IMR-90 (cell line): ENCODE measurements around the gene PTGES. TPM values are rescaled to one million over a fixed set of nuclear protein-coding genes. Genes with fewer than 3 reads are reported as not detected.

ENCODE experiments used
- ATAC-seq: fragments of 200-7000 bp; cut with Tn5 transposase; 2 replicates; pipeline ENCODE4 v1.9.1; 2020; ENCODE audit warnings: low read depth, mild to moderate bottlenecking, moderate library complexity
- BruUV-seq: library from RNA; stranded (reverse); fragments of 400-500 nt; replicated peaks from 2 replicates; lab custom pipeline; 2021; lab: Mats Ljungman, UMichigan
- CTCF ChIA-PET: fragments of 300-600 bp; formaldehyde crosslinking; extraction: SDS; loops from one replicate; lab custom pipeline; 2021; ENCODE audit warnings: antibody characterized with exemption; lab: Yijun Ruan, JAX
- POLR2A ChIA-PET: fragments of 300-600 bp; sonication (Branson Sonifier 250); formaldehyde crosslinking; loops from one replicate; lab custom pipeline; 2022; ENCODE audit warnings: antibody characterized with exemption; ENCODE audit not compliant: unreplicated experiment; lab: Charles Lee
- DNase-seq: peaks from one replicate; pipeline ENCODE4 v3.0.0; 2013
- H2AFZ ChIP-seq: replicated peaks from 2 replicates; pipeline ENCODE3; 2013; ENCODE audit warnings: low read length, mild to moderate bottlenecking; ENCODE audit not compliant: poor library complexity
- H2AK5ac ChIP-seq: 2 replicates; pipeline ENCODE4 v1.6.1; 2013; ENCODE audit warnings: low read depth, low read length, inconsistent platforms
- H2AK9ac ChIP-seq: replicated peaks from 2 replicates; pipeline ENCODE3; 2013; ENCODE audit warnings: mild to moderate bottlenecking, low read depth, low read length, moderate library complexity; ENCODE audit not compliant: poor library complexity
- H2BK120ac ChIP-seq: 2 replicates; pipeline ENCODE4 v1.6.1; 2013; ENCODE audit warnings: low read depth, low read length, inconsistent platforms
- H2BK15ac ChIP-seq: 3 replicates; pipeline ENCODE4 v1.6.1; 2013; ENCODE audit warnings: low read depth, low read length, inconsistent platforms
- H2BK20ac ChIP-seq: 2 replicates; pipeline ENCODE4 v1.6.1; 2013; ENCODE audit warnings: low read depth, mild to moderate bottlenecking, inconsistent platforms, low read length, moderate library complexity
- H2BK5ac ChIP-seq: 2 replicates; pipeline ENCODE4 v1.6.1; 2013; ENCODE audit warnings: mild to moderate bottlenecking, low read depth, low read length, inconsistent platforms; ENCODE audit not compliant: poor library complexity, severe bottlenecking
- H3K14ac ChIP-seq: replicated peaks from 2 replicates; pipeline ENCODE4 v1.6.1; 2013; ENCODE audit warnings: low read depth, low read length, inconsistent platforms
- H3K18ac ChIP-seq: 2 replicates; pipeline ENCODE4 v1.6.1; 2013; ENCODE audit warnings: low read depth, low read length, control low read depth
- H3K23ac ChIP-seq: 2 replicates; pipeline ENCODE4 v1.6.1; 2013; ENCODE audit warnings: low read depth, low read length, inconsistent platforms
- H3K27ac ChIP-seq: 2 replicates; pipeline ENCODE4 v1.5.1; 2013; ENCODE audit warnings: mild to moderate bottlenecking, control low read depth, low read length; ENCODE audit not compliant: insufficient read depth
- H3K27me3 ChIP-seq: 2 replicates; pipeline ENCODE4 v1.6.1; 2013; ENCODE audit warnings: low read length; ENCODE audit not compliant: control insufficient read depth, insufficient read depth
- H3K36me3 ChIP-seq: 2 replicates; pipeline ENCODE4 v1.6.1; 2013; ENCODE audit warnings: low read length, mixed read lengths; ENCODE audit not compliant: control insufficient read depth, insufficient read depth
- H3K4ac ChIP-seq: 2 replicates; pipeline ENCODE4 v1.6.1; 2013; ENCODE audit warnings: low read depth, low read length, inconsistent platforms
- H3K4me1 ChIP-seq: 2 replicates; pipeline ENCODE4 v1.6.1; 2013; ENCODE audit warnings: low read length, mixed read lengths; ENCODE audit not compliant: control insufficient read depth, insufficient read depth
- H3K4me2 ChIP-seq: 2 replicates; pipeline ENCODE4 v1.6.1; 2013; ENCODE audit warnings: low read depth, mild to moderate bottlenecking, control low read depth, low read length, moderate library complexity
- H3K4me3 ChIP-seq: 2 replicates; pipeline ENCODE4 v1.5.1; 2013; ENCODE audit warnings: low read depth, mild to moderate bottlenecking, control low read depth, low read length, moderate library complexity; ENCODE audit not compliant: insufficient read depth
- H3K56ac ChIP-seq: 2 replicates; pipeline ENCODE4 v1.6.1; 2013; ENCODE audit warnings: low read length, inconsistent platforms; ENCODE audit not compliant: insufficient read depth; ENCODE audit errors: extremely low read depth
- H3K79me1 ChIP-seq, 2 experiments: 2 replicates each; pipeline ENCODE4 v1.6.1; 2013; ENCODE audit warnings: low read length in 2 of 2, inconsistent platforms in 1 of 2, low read depth in 1 of 2
- H3K9ac ChIP-seq: 2 replicates; pipeline ENCODE4 v1.6.1; 2013; ENCODE audit warnings: low read depth, low read length, control low read depth
- H3K9me1 ChIP-seq: 2 replicates; pipeline ENCODE4 v1.6.1; 2013; ENCODE audit warnings: low read length, inconsistent platforms; ENCODE audit not compliant: insufficient read depth
- H3K9me3 ChIP-seq: 2 replicates; pipeline ENCODE4 v1.6.1; 2013; ENCODE audit warnings: low read length; ENCODE audit not compliant: control insufficient read depth, insufficient read depth
- H4K20me1 ChIP-seq: 2 replicates; pipeline ENCODE4 v1.6.1; 2013; ENCODE audit warnings: low read length, inconsistent platforms; ENCODE audit not compliant: insufficient read depth
- H4K5ac ChIP-seq: 2 replicates; pipeline ENCODE4 v1.6.1; 2013; ENCODE audit warnings: mild to moderate bottlenecking, low read depth, low read length, control low read depth
- H4K8ac ChIP-seq, 2 experiments: 2 replicates each; pipeline ENCODE4 v1.6.1; 2013; ENCODE audit warnings: low read depth in 2 of 2, low read length in 2 of 2, control low read depth in 1 of 2, inconsistent platforms in 1 of 2
- H4K91ac ChIP-seq: 2 replicates; pipeline ENCODE4 v1.6.1; 2013; ENCODE audit warnings: low read depth, low read length, inconsistent platforms; ENCODE audit not compliant: insufficient read depth
- POLR2A ChIP-seq: IDR thresholded peaks from 2 replicates; pipeline ENCODE4 v1.6.1; 2012; ENCODE audit warnings: mild to moderate bottlenecking, low read depth, low read length
- WGBS, 2 experiments: methylation state at CpG; one replicate each; pipeline versions ENCODE4 v1.1.5 to v1.1.7; 2013; ENCODE audit warnings: missing lambda C conversion rate in 2 of 2; ENCODE audit not compliant: insufficient read length in 1 of 2; ENCODE audit errors: extremely low coverage in 2 of 2; 5-methylcytosine and 5-hydroxymethylcytosine counted together
- dilution Hi-C: fragments of 300-500 bp; cut with HindIII; formaldehyde crosslinking; loops from one replicate; pipeline ENCODE4 v1.14.3; 2018; ENCODE audit warnings: low sequenced_read_pairs; ENCODE audit not compliant: unreplicated experiment
- in situ Hi-C: fragments of 300-500 bp; cut with MboI; formaldehyde crosslinking; loops from 3 replicates; pipeline ENCODE4 v1.14.3; 2019; ENCODE audit warnings: low sequenced_read_pairs, inconsistent platforms, mixed read lengths
- intact Hi-C: fragments of 100-400 bp; cut with micrococcal nuclease; formaldehyde crosslinking; loops from 2 replicates; pipeline ENCODE4 v1.10.0; 2022
- polyA plus RNA-seq, 3 experiments: library from polyadenylated mRNA; depleted of rRNA; stranded (reverse); fragments of >200 nt; gene quantifications; 2 replicates each; pipeline ENCODE4 v1.2.3, GENCODE V29; 2012; ENCODE audit warnings: low replicate concordance in 1 of 3
- total RNA-seq: library from RNA; depleted of rRNA; stranded (reverse); fragments of >200 nt; gene quantifications from 2 replicates; pipeline ENCODE4 v1.2.3, GENCODE V29; 2012

Gene PTGES
- total and polyA plus RNA-seq, 2 of the 4 experiments (the other 2 are of a cell fraction): 3.2 to 6.3 TPM

DNA sequence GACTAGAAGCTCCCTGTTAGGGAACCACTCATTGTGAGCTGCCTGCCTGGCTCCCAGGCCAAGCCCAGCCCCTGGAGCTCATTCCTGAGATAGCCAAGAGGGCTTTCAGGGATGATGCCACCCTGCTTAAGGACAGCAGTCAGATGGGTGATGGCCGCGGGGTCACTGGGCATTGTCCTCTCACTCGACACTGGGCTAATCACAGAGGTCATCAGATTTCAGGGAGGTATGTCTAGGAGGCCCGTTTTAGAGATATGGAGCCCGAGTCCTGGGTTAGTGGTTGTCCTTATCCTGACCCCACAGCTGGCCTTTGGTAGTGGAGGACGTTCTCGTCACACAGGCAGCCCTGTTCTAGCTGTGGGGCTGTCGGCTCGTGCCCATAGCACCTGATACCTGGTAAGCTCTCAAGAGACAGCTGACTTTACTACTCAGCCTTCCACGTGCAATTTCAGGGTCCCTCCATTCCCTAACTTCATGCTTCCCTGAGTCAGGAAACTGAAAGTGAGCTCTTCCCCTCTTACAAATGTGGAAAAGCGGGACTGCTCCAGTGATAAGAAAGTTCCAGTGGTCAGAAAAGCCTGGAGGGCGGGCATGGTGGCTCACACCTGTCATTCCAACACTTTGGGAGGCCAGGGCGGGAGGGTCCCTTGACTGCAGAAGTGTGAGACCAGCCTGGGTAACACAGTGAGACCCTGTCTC lies 7.1 kb upstream of the PTGES start:
- Histone ChIP-seq H4K8ac (no peak overlapping the region; a peak in 1 of 4 replicates), H3K9me1 (peaks cover 15% of the 10 kb centered on the region), H2AFZ (no peak overlapping the region), H3K9me3 (no peaks in the 10 kb centered on the region), H2AK9ac (no peak overlapping the region), H3K4me3 (no peak overlapping the region), H2AK5ac (peak overlapping the region; percentile 75), H3K27me3 (0 out of 2 replicates have a peak, but pooled peaks cover 3% of the 10 kb centered on the region), H3K9ac (no peak overlapping the region), H2BK20ac (peak overlapping the region; percentile 78; the same call in 1 of the 2 replicates), H2BK5ac (no peak overlapping the region), H4K20me1 (no peaks in the 10 kb centered on the region; the same call in 1 of the 2 replicates), H3K18ac (no peak overlapping the region), H2BK120ac (peak overlapping the region; percentile 75), H2BK15ac (0 out of 3 replicates have a peak overlapping the region, but pooled peaks have one; percentile 46), H3K23ac (no peak overlapping the region), H3K36me3 (no peaks in the 10 kb centered on the region), H3K14ac (peak overlapping the region; percentile 25; the same call in 1 of the 2 replicates), H4K91ac (peak overlapping the region; percentile 29), H3K56ac (no peak overlapping the region), H3K4ac (peak overlapping the region; percentile 62), H3K4me2 (no peak overlapping the region), H3K27ac (peak overlapping the region; percentile 25; the same call in 1 of the 2 replicates), H3K4me1 (peaks cover 18% of the 10 kb centered on the region), H3K79me1 (no peaks in the 10 kb centered on the region), H4K5ac (0 out of 2 replicates have a peak overlapping the region, but pooled peaks have one; percentile 34)
- ATAC-seq (no peak), DNase-seq (no peak)
- POLR2A ChIA-PET: no interaction called here
- CTCF ChIA-PET: interaction anchor here (0.6 kb wide), 2 partner anchors 22 to 896 kb away, joined by 3 to 6 read pairs; no protein-coding TSS in a partner anchor
- in situ Hi-C loops: no loop called here
- TF ChIP-seq POLR2A: no peak
- intact Hi-C loops: no loop called here
- WGBS, 2 experiments: 90% methylated on average over 2 of the region's 13 CpGs; no CpG with 5 or more reads in 1 of the 2 experiments
- BruUV-seq: no TSS peak
- dilution Hi-C loops: no loop called here
